ENCODE measurements around the gene SGTB.

The SGTB gene

GRCh38 chr5:65749221-65749844 is 27.4 kb upstream of the SGTB start:
- no peak overlapping the region for H3K4me2 ChIP-seq (ENCODE audit: low read length)

GRCh38 chr5:65742565-65743231 is 20.8 kb upstream of the SGTB start:
- Histone ChIP-seq H3K79me2 (no peaks in the 10 kb centered on the region), H3K9ac (no peak overlapping the region), H2AFZ (no peak overlapping the region), H3K4me1 (no peaks in the 10 kb centered on the region), H3K4me3 (ENCODE audit: low read depth, low read length) (no peak overlapping the region), H3K9me3 (ENCODE audit: control insufficient read depth, low read length) (no peaks in the 10 kb centered on the region), H3K27ac (no peak overlapping the region), H3K36me3 (ENCODE audit: control insufficient read depth, insufficient read depth, low read length) (no peaks in the 10 kb centered on the region), H3K27me3 (ENCODE audit: control insufficient read depth, insufficient read depth, low read length) (no peaks in the 10 kb centered on the region), H3K4me2 (ENCODE audit: low read length) (no peak overlapping the region)
- peak; percentile 37 for TF ChIP-seq CTCF (IDR thresholded peaks at IDR 0.05)

More at GRCh38 chr5:65749221-65749844, 27.4 kb upstream of the SGTB start:
- H3K4me3 ChIP-seq (ENCODE audit: low read depth, low read length) = no peak overlapping the region
- H3K27ac ChIP-seq = no peak overlapping the region
- no peak for TF ChIP-seq CTCF (IDR thresholded peaks at IDR 0.05)
- H3K36me3 ChIP-seq (ENCODE audit: control insufficient read depth, insufficient read depth, low read length) = no peaks in the 10 kb centered on the region
- no peaks in the 10 kb centered on the region for H3K4me1 ChIP-seq
- no peaks in the 10 kb centered on the region for H3K79me2 ChIP-seq
- H3K9ac ChIP-seq = no peak overlapping the region
- no peaks in the 10 kb centered on the region for H3K9me3 ChIP-seq (ENCODE audit: control insufficient read depth, low read length)
- no peak overlapping the region for H2AFZ ChIP-seq
- no peaks in the 10 kb centered on the region for H3K27me3 ChIP-seq (ENCODE audit: control insufficient read depth, insufficient read depth, low read length)

GRCh38 chr5:65739162-65739561 is 17.3 kb upstream of the SGTB start:
- H3K36me3 ChIP-seq (ENCODE audit: control insufficient read depth, insufficient read depth, low read length) = no peaks in the 10 kb centered on the region

GRCh38 chr5:65738305-65738704 is 16.4 kb upstream of the SGTB start:
- Histone ChIP-seq H3K27me3 (ENCODE audit: control insufficient read depth, insufficient read depth, low read length) (no peaks in the 10 kb centered on the region), H3K4me2 (ENCODE audit: low read length) (no peak overlapping the region), H3K9ac (no peak overlapping the region), H3K4me1 (no peaks in the 10 kb centered on the region), H3K36me3 (ENCODE audit: control insufficient read depth, insufficient read depth, low read length) (no peaks in the 10 kb centered on the region), H3K4me3 (ENCODE audit: low read depth, low read length) (no peak overlapping the region), H3K79me2 (no peaks in the 10 kb centered on the region), H3K27ac (no peak overlapping the region), H3K9me3 (ENCODE audit: control insufficient read depth, low read length) (no peaks in the 10 kb centered on the region), H2AFZ (no peak overlapping the region)
- TF ChIP-seq CTCF (IDR thresholded peaks at IDR 0.05) = no peak

More at GRCh38 chr5:65739162-65739561, 17.3 kb upstream of the SGTB start:
- Histone ChIP-seq H3K4me2 (ENCODE audit: low read length) (no peak overlapping the region), H3K4me3 (ENCODE audit: low read depth, low read length) (no peak overlapping the region), H3K79me2 (no peaks in the 10 kb centered on the region), H3K9ac (no peak overlapping the region), H3K27me3 (ENCODE audit: control insufficient read depth, insufficient read depth, low read length) (no peaks in the 10 kb centered on the region), H3K27ac (no peak overlapping the region), H3K4me1 (no peaks in the 10 kb centered on the region), H2AFZ (no peak overlapping the region), H3K9me3 (ENCODE audit: control insufficient read depth, low read length) (no peaks in the 10 kb centered on the region)
- no peak for TF ChIP-seq CTCF (IDR thresholded peaks at IDR 0.05)

- Histone ChIP-seq H3K79me2 (no peaks in the 10 kb centered on the region), H3K27ac (no peak overlapping the region), H3K4me1 (no peaks in the 10 kb centered on the region), H3K4me3 (ENCODE audit: low read depth, low read length) (no peak overlapping the region), H3K4me2 (ENCODE audit: low read length) (no peak overlapping the region), H3K36me3 (ENCODE audit: control insufficient read depth, insufficient read depth, low read length) (no peaks in the 10 kb centered on the region), H3K9me3 (ENCODE audit: control insufficient read depth, low read length) (no peaks in the 10 kb centered on the region), H3K9ac (no peak overlapping the region), H3K27me3 (ENCODE audit: control insufficient read depth, insufficient read depth, low read length) (no peaks in the 10 kb centered on the region), H2AFZ (no peak overlapping the region)
- TF ChIP-seq CTCF (IDR thresholded peaks at IDR 0.05) = no peak
Measured at GRCh38 chr5:65737842-65738241, 15.9 kb upstream of the SGTB start.

Data from parathyroid adenoma (tissue), 2 donors.